ENCODE measurements around the gene GPATCH8. TPM values are rescaled to one million over a fixed set of nuclear protein-coding genes. Genes with fewer than 3 reads are reported as not detected.
A peak's percentile ranks its signal among the peaks of the same experiment; 100 is the strongest.
"Not testable (repeated sequence)": the region's sequence is repeated elsewhere in the genome, so short reads cannot be mapped to it uniquely, and the experiment has no call there.

GPATCH8 gene
- total RNA-seq, 8 experiments from 2014 or later = 25.6 to 96.4 (median 29.7) TPM

GRCh38 chr17:44518032-44518431 lies 14.8 kb upstream of the GPATCH8 start:
- no peak overlapping the region for H3K27ac ChIP-seq
- 0 to 100% (median 69%) methylated on average over 1 to 3 of the region's 3 CpGs for WGBS, 10 experiments
- ATAC-seq (replicated peaks in 6 of 8) = peak in 1 of 8 experiments; percentile 34
- H3K4me3 ChIP-seq = no peak overlapping the region
- no peaks in the 10 kb centered on the region for H3K4me1 ChIP-seq (replicated peaks in 1 of 2)
- in situ Hi-C loops (cut with MboI; ENCODE audit: low pct_unique_long_range_greater_than_20kb in 2 of 9, low sequenced_read_pairs in 9 of 9, unreplicated experiment in 9 of 9) = loop anchor here in 1 of 9 experiments (25.0 kb wide), 1 partner anchor 106 kb away; no protein-coding TSS in a partner anchor

GRCh38 chr17:44511241-44512134 lies 8.3 kb upstream of the GPATCH8 start:
- peak overlapping the region; percentile 27 to 37 (median 36) for H3K4me3 ChIP-seq
- 0 to 36% (median 10%) methylated on average over 1 to 13 of the region's 14 CpGs for WGBS, 10 experiments
- in situ Hi-C loops (cut with MboI; ENCODE audit: low pct_unique_long_range_greater_than_20kb in 2 of 9, low sequenced_read_pairs in 9 of 9, unreplicated experiment in 9 of 9) = loop anchor here in 1 of 9 experiments (25.0 kb wide), 1 partner anchor 99 kb away; no protein-coding TSS in a partner anchor
- peak overlapping the region; percentile 96 for H3K27ac ChIP-seq
- peaks cover 11 to 14% of the 10 kb centered on the region in 2 donors for H3K4me1 ChIP-seq (replicated peaks in 1 of 2)
- peak; percentile 88 to 97 (median 92) for ATAC-seq (replicated peaks in 6 of 8)

GRCh38 chr17:44506939-44507604 lies 3.9 kb upstream of the GPATCH8 start:
- peaks cover 15% of the 10 kb centered on the region in 2 donors for H3K4me1 ChIP-seq (replicated peaks in 1 of 2)
- WGBS, 10 experiments = 72 to 100% (median 83%) methylated on average over 1 to 8 of the region's 10 CpGs; no CpG with 5 or more reads in 3 of the 10 experiments
- ATAC-seq (replicated peaks in 6 of 8); H3K4me3 ChIP-seq; H3K27ac ChIP-seq: not testable (repeated sequence)
- in situ Hi-C loops (cut with MboI; ENCODE audit: low pct_unique_long_range_greater_than_20kb in 2 of 9, low sequenced_read_pairs in 9 of 9, unreplicated experiment in 9 of 9) = loop anchor here in 1 of 9 experiments (25.0 kb wide), 1 partner anchor 95 kb away; no protein-coding TSS in a partner anchor

- WGBS, 10 experiments = 0 to 2% (median 0%) methylated on average over 1 to 19 of the region's 25 CpGs; no CpG with 5 or more reads in 1 of the 10 experiments
- Histone ChIP-seq H3K27ac (peak overlapping the region; percentile 91 to 97), H3K4me3 (peak overlapping the region; percentile 60 to 77 (median 65)), H3K4me1 (replicated peaks in 1 of 2) (peaks cover 18 to 32% of the 10 kb centered on the region in 2 donors)
- ATAC-seq (replicated peaks in 6 of 8) = peak in 7 of 8 experiments; percentile 12 to 51 (median 36)
- in situ Hi-C loops (cut with MboI; ENCODE audit: low pct_unique_long_range_greater_than_20kb in 2 of 9, low sequenced_read_pairs in 9 of 9, unreplicated experiment in 9 of 9) = loop anchor here in 1 of 9 experiments (25.0 kb wide), 1 partner anchor 90 kb away; no protein-coding TSS in a partner anchor
Observed at GRCh38 chr17:44502598-44503146, 534 bp downstream of the GPATCH8 start.

- ATAC-seq (replicated peaks in 6 of 8) = no peak
- in situ Hi-C loops (cut with MboI; ENCODE audit: low pct_unique_long_range_greater_than_20kb in 2 of 9, low sequenced_read_pairs in 9 of 9, unreplicated experiment in 9 of 9) = loop anchor here in 1 of 9 experiments (25.0 kb wide), 1 partner anchor 90 kb away; no protein-coding TSS in a partner anchor
- peak overlapping the region; percentile 60 to 77 (median 65) for H3K4me3 ChIP-seq
- peaks cover 18 to 32% of the 10 kb centered on the region in 2 donors for H3K4me1 ChIP-seq (replicated peaks in 1 of 2)
- no peak overlapping the region for H3K27ac ChIP-seq
- WGBS, 10 experiments = 0 to 15% (median 0%) methylated on average over 1 to 5 of the region's 6 CpGs; no CpG with 5 or more reads in 1 of the 10 experiments
Observed at GRCh38 chr17:44501866-44502375, 1.3 kb downstream of the GPATCH8 start.

GRCh38 chr17:44499722-44500121 lies 3.5 kb downstream of the GPATCH8 start:
- ATAC-seq (replicated peaks in 6 of 8) = no peak
- H3K4me3 ChIP-seq = no peak overlapping the region
- H3K4me1 ChIP-seq (replicated peaks in 1 of 2) = peaks cover 18 to 32% of the 10 kb centered on the region in 2 donors
- H3K27ac ChIP-seq = no peak overlapping the region
- in situ Hi-C loops (cut with MboI; ENCODE audit: low pct_unique_long_range_greater_than_20kb in 2 of 9, low sequenced_read_pairs in 9 of 9, unreplicated experiment in 9 of 9) = loop anchor here in 1 of 9 experiments (25.0 kb wide), 1 partner anchor 87 kb away; no protein-coding TSS in a partner anchor
- 0 to 100% (median 21%) methylated on average over 1 of the region's 1 CpG; no CpG with 5 or more reads in 2 of the 10 experiments for WGBS, 10 experiments

GRCh38 chr17:44496815-44497214 lies 6.4 kb downstream of the GPATCH8 start:
- Histone ChIP-seq H3K4me3 (no peak overlapping the region), H3K27ac (no peak overlapping the region), H3K4me1 (replicated peaks in 1 of 2) (peaks cover 11 to 27% of the 10 kb centered on the region in 2 donors)
- WGBS, 10 experiments = 0 to 100% (median 78%) methylated on average over 1 to 2 of the region's 2 CpGs
- no peak for ATAC-seq (replicated peaks in 6 of 8)
- in situ Hi-C loops (cut with MboI; ENCODE audit: low pct_unique_long_range_greater_than_20kb in 2 of 9, low sequenced_read_pairs in 9 of 9, unreplicated experiment in 9 of 9) = no loop called here

- no peaks in the 10 kb centered on the region for H3K4me1 ChIP-seq (replicated peaks in 1 of 2)
- WGBS, 10 experiments = 67 to 100% (median 98%) methylated on average over 1 to 4 of the region's 5 CpGs; no CpG with 5 or more reads in 4 of the 10 experiments
- H3K27ac ChIP-seq = no peak overlapping the region
- no peak for ATAC-seq (replicated peaks in 6 of 8)
- in situ Hi-C loops (cut with MboI; ENCODE audit: low pct_unique_long_range_greater_than_20kb in 2 of 9, low sequenced_read_pairs in 9 of 9, unreplicated experiment in 9 of 9) = no loop called here
- H3K4me3 ChIP-seq = no peak overlapping the region
Observed at GRCh38 chr17:44493339-44493738, 9.9 kb downstream of the GPATCH8 start.

GRCh38 chr17:44492706-44493272 lies 10.4 kb downstream of the GPATCH8 start:
- 88 to 100% (median 100%) methylated on average over 1 to 2 of the region's 2 CpGs; no CpG with 5 or more reads in 3 of the 10 experiments for WGBS, 10 experiments
- H3K4me3 ChIP-seq = no peak overlapping the region
- no peak for ATAC-seq (replicated peaks in 6 of 8)
- H3K27ac ChIP-seq = no peak overlapping the region
- in situ Hi-C loops (cut with MboI; ENCODE audit: low pct_unique_long_range_greater_than_20kb in 2 of 9, low sequenced_read_pairs in 9 of 9, unreplicated experiment in 9 of 9) = no loop called here
- H3K4me1 ChIP-seq (replicated peaks in 1 of 2) = no peaks in the 10 kb centered on the region

- in situ Hi-C loops (cut with MboI; ENCODE audit: low pct_unique_long_range_greater_than_20kb in 2 of 9, low sequenced_read_pairs in 9 of 9, unreplicated experiment in 9 of 9) = no loop called here
- 86 to 100% (median 98%) methylated on average over 1 to 4 of the region's 6 CpGs; no CpG with 5 or more reads in 2 of the 10 experiments for WGBS, 10 experiments
Observed at GRCh38 chr17:44489581-44489980, 13.6 kb downstream of the GPATCH8 start.

GRCh38 chr17:44487170-44487569 lies 16.0 kb downstream of the GPATCH8 start:
- Histone ChIP-seq H3K4me1 (replicated peaks in 1 of 2) (no peaks in the 10 kb centered on the region), H3K27ac (no peak overlapping the region), H3K4me3 (no peak overlapping the region)
- 92 to 100% (median 100%) methylated on average over 1 to 2 of the region's 2 CpGs for WGBS, 10 experiments
- no peak for ATAC-seq (replicated peaks in 6 of 8)
- in situ Hi-C loops (cut with MboI; ENCODE audit: low pct_unique_long_range_greater_than_20kb in 2 of 9, low sequenced_read_pairs in 9 of 9, unreplicated experiment in 9 of 9) = no loop called here

More at GRCh38 chr17:44489581-44489980, 13.6 kb downstream of the GPATCH8 start:
- no peaks in the 10 kb centered on the region for H3K4me1 ChIP-seq (replicated peaks in 1 of 2)
- H3K4me3 ChIP-seq = no peak overlapping the region
- H3K27ac ChIP-seq = no peak overlapping the region
- ATAC-seq (replicated peaks in 6 of 8) = no peak

GRCh38 chr17:44473367-44473766 lies 29.8 kb downstream of the GPATCH8 start:
- ATAC-seq (replicated peaks in 6 of 8) = no peak
- Histone ChIP-seq H3K4me1 (replicated peaks in 1 of 2) (no peaks in the 10 kb centered on the region), H3K4me3 (no peak overlapping the region), H3K27ac (no peak overlapping the region)
- 60 to 100% (median 82%) methylated on average over 1 to 6 of the region's 6 CpGs; no CpG with 5 or more reads in 1 of the 10 experiments for WGBS, 10 experiments
- in situ Hi-C loops (cut with MboI; ENCODE audit: low pct_unique_long_range_greater_than_20kb in 2 of 9, low sequenced_read_pairs in 9 of 9, unreplicated experiment in 9 of 9) = no loop called here
